DND-41 (cell line): Measurements from ENCODE around the gene IQCC.

Source experiments
- ATAC-seq: fragments of 200-7000 bp; cut with Tn5 transposase; 3 replicates; pipeline ENCODE4 v1.9.1; 2021; ENCODE audit warnings: low read depth; ENCODE audit not compliant: insufficient read depth
- DNase-seq: peaks from one replicate; pipeline ENCODE4 v3.0.0-alpha.2; 2020
- H2AFZ ChIP-seq: 2 replicates; pipeline ENCODE4 v1.6.0; 2012; ENCODE audit warnings: low read depth, low read length
- H3K27ac ChIP-seq: 2 replicates; pipeline ENCODE4 v1.5.1; 2012; ENCODE audit warnings: low read length, inconsistent platforms
- H3K27me3 ChIP-seq: fragments of 200-600 bp; sonication (generic); 2 replicates; pipeline ENCODE4 v1.6.0; 2012; ENCODE audit warnings: low read length, mild to moderate bottlenecking, inconsistent platforms; ENCODE audit not compliant: insufficient read depth, poor library complexity
- H3K36me3 ChIP-seq: 2 replicates; pipeline ENCODE4 v1.5.1; 2012; ENCODE audit warnings: low read length, inconsistent platforms; ENCODE audit not compliant: insufficient read depth
- H3K4me1 ChIP-seq: 2 replicates; pipeline ENCODE4 v1.5.1; 2012; ENCODE audit warnings: mild to moderate bottlenecking, low read length; ENCODE audit not compliant: insufficient read depth
- H3K4me2 ChIP-seq: 2 replicates; pipeline ENCODE4 v1.6.0; 2012; ENCODE audit warnings: mild to moderate bottlenecking, moderate library complexity, low read length, inconsistent platforms; ENCODE audit not compliant: insufficient read depth
- H3K4me3 ChIP-seq, 2 experiments: fragments of 200-600 bp in 1 of 2; shearing (Covaris generic) in 1 of 2; 2 replicates each; pipeline ENCODE4 v1.5.1; 2012 to 2016; ENCODE audit warnings: inconsistent platforms in 2 of 2, low read length in 2 of 2, mild to moderate bottlenecking in 2 of 2, low read depth in 1 of 2, moderate library complexity in 1 of 2
- H3K79me2 ChIP-seq: 2 replicates; pipeline ENCODE4 v1.6.0; 2012; ENCODE audit warnings: low read length, inconsistent platforms; ENCODE audit not compliant: insufficient read depth
- H3K9ac ChIP-seq: 2 replicates; pipeline ENCODE4 v1.6.0; 2012; ENCODE audit warnings: low read depth, mild to moderate bottlenecking, inconsistent platforms, low read length, moderate library complexity
- H3K9me3 ChIP-seq: 2 replicates; pipeline ENCODE4 v1.5.1; 2012; ENCODE audit warnings: low read length, moderate library complexity, mild to moderate bottlenecking, inconsistent platforms; ENCODE audit not compliant: insufficient read depth, severe bottlenecking
- H4K20me1 ChIP-seq: 2 replicates; pipeline ENCODE4 v1.6.0; 2012; ENCODE audit warnings: low read length; ENCODE audit not compliant: insufficient read depth
- CTCF ChIP-seq: IDR thresholded peaks from 2 replicates; pipeline ENCODE4 v1.5.1; 2012; ENCODE audit warnings: borderline replicate concordance, low read length, moderate library complexity, mild to moderate bottlenecking; ENCODE audit not compliant: poor library complexity, severe bottlenecking; ENCODE audit errors: extremely low read depth
- EZH2 ChIP-seq: IDR thresholded peaks from 3 replicates; pipeline ENCODE4 v1.6.1; 2012; ENCODE audit warnings: borderline replicate concordance, low read depth, mild to moderate bottlenecking, moderate library complexity, low read length, inconsistent platforms; ENCODE audit not compliant: severe bottlenecking

IQCC gene

GRCh38 chr1:32247452-32247851 is 42.0 kb downstream of the IQCC start:
- no peak for DNase-seq
- Histone ChIP-seq H3K36me3 (no peaks in the 10 kb centered on the region; the same call in 1 of the 2 replicates), H4K20me1 (no peaks in the 10 kb centered on the region), H3K9ac (peak overlapping the region; percentile 70; the same call in 1 of the 2 replicates), H3K4me3 (no peak overlapping the region), H3K79me2 (peaks cover 17% of the 10 kb centered on the region), H3K27ac (peak overlapping the region; percentile 98), H2AFZ (peak overlapping the region; percentile 28; the same call in 1 of the 2 replicates), H3K9me3 (no peaks in the 10 kb centered on the region), H3K4me1 (peaks cover 55% of the 10 kb centered on the region), H3K27me3 (no peaks in the 10 kb centered on the region), H3K4me2 (no peak overlapping the region)
- ATAC-seq = no peak
- no peak for TF ChIP-seq CTCF
- TF ChIP-seq EZH2 = no peak

- TF ChIP-seq EZH2 (no peak), CTCF (peak; percentile 48)
- peak overlapping the region; percentile 70 for H3K9ac ChIP-seq
- H3K9me3 ChIP-seq = no peaks in the 10 kb centered on the region
- no peaks in the 10 kb centered on the region for H3K27me3 ChIP-seq
- H3K79me2 ChIP-seq = peaks cover 25% of the 10 kb centered on the region
- DNase-seq (peak; percentile 86), ATAC-seq (peak; percentile 16)
- H2AFZ ChIP-seq = peak overlapping the region; percentile 28; the same call in 1 of the 2 replicates
- no peak overlapping the region; a peak in 1 of 4 replicates for H3K4me3 ChIP-seq
- peak overlapping the region; percentile 41 for H3K4me2 ChIP-seq
- no peaks in the 10 kb centered on the region for H4K20me1 ChIP-seq
- H3K27ac ChIP-seq = peak overlapping the region; percentile 98
- peaks cover 63% of the 10 kb centered on the region for H3K4me1 ChIP-seq
- no peaks in the 10 kb centered on the region; the same call in 1 of the 2 replicates for H3K36me3 ChIP-seq
Measured at GRCh38 chr1:32247983-32248889, 42.8 kb downstream of the IQCC start.

- H4K20me1 ChIP-seq = no peaks in the 10 kb centered on the region
- DNase-seq (peak; percentile 93), ATAC-seq (peak; percentile 74)
- H2AFZ ChIP-seq = peak overlapping the region; percentile 63
- peak overlapping the region; percentile 70 for H3K9ac ChIP-seq
- peaks cover 43% of the 10 kb centered on the region for H3K79me2 ChIP-seq
- H3K4me1 ChIP-seq = peaks cover 79% of the 10 kb centered on the region
- H3K4me3 ChIP-seq = peak overlapping the region in 1 of 2 experiments; percentile 63; a peak in 2 of 4 replicates
- peaks cover 5% of the 10 kb centered on the region; the same call in 1 of the 2 replicates for H3K36me3 ChIP-seq
- H3K4me2 ChIP-seq = peak overlapping the region; percentile 81
- H3K27me3 ChIP-seq = no peaks in the 10 kb centered on the region
- H3K9me3 ChIP-seq = no peaks in the 10 kb centered on the region
- TF ChIP-seq CTCF (no peak), EZH2 (no peak)
- peak overlapping the region; percentile 98 for H3K27ac ChIP-seq
Measured at GRCh38 chr1:32249831-32250525, 44.5 kb downstream of the IQCC start.
